Neural cell (in vitro differentiated cells): ENCODE measurements around the gene ATP6V0A4. TPM values are rescaled to one million over a fixed set of nuclear protein-coding genes. Genes with fewer than 3 reads are reported as not detected.
"Not testable (repeated sequence)": the region's sequence is repeated elsewhere in the genome, so short reads cannot be mapped to it uniquely, and the experiment has no call there.

ENCODE experiments used
- H2AFZ ChIP-seq: fragments of 200-600, 300-800 bp; sonication (generic), shearing (Covaris generic); 2 replicates; pipeline ENCODE4 v1.6.0; 2014; ENCODE audit warnings: low read depth, mild to moderate bottlenecking, antibody characterized with exemption, low read length, moderate library complexity
- H3F3A ChIP-seq: fragments of 200-600 bp; shearing (Covaris generic); 2 replicates; pipeline ENCODE4 v1.6.1; 2016; ENCODE audit warnings: mild to moderate bottlenecking, moderate library complexity, mixed read lengths, antibody characterized with exemption, low read length; ENCODE audit not compliant: insufficient read depth, poor library complexity, severe bottlenecking
- H3K27ac ChIP-seq: fragments of 200-600, 300-800 bp; sonication (generic), shearing (Covaris generic); 2 replicates; pipeline ENCODE4 v1.5.1; 2014; ENCODE audit warnings: mild to moderate bottlenecking, low read length, moderate library complexity
- H3K27me3 ChIP-seq: fragments of 300-800, 200-600 bp; sonication (generic), shearing (Covaris generic); 2 replicates; pipeline ENCODE4 v1.6.0; 2014; ENCODE audit warnings: mild to moderate bottlenecking, low read depth, low read length, moderate library complexity; ENCODE audit not compliant: insufficient read depth
- H3K36me3 ChIP-seq: fragments of 300-800, 200-600 bp; sonication (generic), shearing (Covaris generic); 2 replicates; pipeline ENCODE4 v1.5.1; 2014; ENCODE audit warnings: mild to moderate bottlenecking, antibody characterized with exemption, low read length, moderate library complexity; ENCODE audit not compliant: insufficient read depth
- H3K4me2 ChIP-seq: fragments of 300-800, 200-600 bp; sonication (generic), shearing (Covaris generic); 2 replicates; pipeline ENCODE4 v1.6.0; 2014; ENCODE audit warnings: mild to moderate bottlenecking, low read length
- H3K4me3 ChIP-seq: fragments of 300-800, 200-600 bp; sonication (generic), shearing (Covaris generic); 2 replicates; pipeline ENCODE4 v1.5.1; 2014; ENCODE audit warnings: mild to moderate bottlenecking, low read length, moderate library complexity
- H3K79me2 ChIP-seq: fragments of 200-600 bp; shearing (Covaris generic); replicated peaks from 2 replicates; pipeline ENCODE4 v1.6.0; 2014; ENCODE audit warnings: mild to moderate bottlenecking, low read length, moderate library complexity; ENCODE audit not compliant: insufficient read depth
- H3K9ac ChIP-seq: fragments of 300-800, 200-600 bp; sonication (generic), shearing (Covaris generic); 2 replicates; pipeline ENCODE4 v1.6.1; 2016; ENCODE audit warnings: mild to moderate bottlenecking, low read length, mixed read lengths
- H3K9me2 ChIP-seq: fragments of 200-600 bp; shearing (Covaris generic); 2 replicates; pipeline ENCODE4 v1.6.1; 2016; ENCODE audit warnings: mild to moderate bottlenecking, low read length, mixed read lengths; ENCODE audit not compliant: insufficient read depth
- H3K9me3 ChIP-seq: fragments of 200-600, 300-800 bp; sonication (generic), shearing (Covaris generic); 2 replicates; pipeline ENCODE4 v1.6.1; 2016; ENCODE audit warnings: mild to moderate bottlenecking, mixed run types, low read length, moderate library complexity, mixed read lengths
- H4K20me1 ChIP-seq: fragments of 200-600 bp; shearing (Covaris generic); 2 replicates; pipeline ENCODE4 v1.6.1; 2016; ENCODE audit warnings: mild to moderate bottlenecking, mixed run types; ENCODE audit not compliant: insufficient read depth
- CTCF ChIP-seq: fragments of 450-650 bp; IDR thresholded peaks from 2 replicates; pipeline ENCODE4 v1.5.1; 2014; ENCODE audit warnings: antibody characterized with exemption, mild to moderate bottlenecking, moderate library complexity; ENCODE audit not compliant: poor library complexity, severe bottlenecking
- EP300 ChIP-seq: fragments of 450-650 bp; conservative IDR thresholded peaks from 2 replicates; pipeline ENCODE4 v1.6.1; 2014; ENCODE audit warnings: antibody characterized with exemption, mild to moderate bottlenecking, moderate library complexity; ENCODE audit not compliant: poor library complexity, severe bottlenecking
- EZH2 ChIP-seq: fragments of 200-600, 300-800 bp; shearing (Covaris generic), sonication (generic); IDR thresholded peaks from 2 replicates; pipeline ENCODE4 v1.6.1; 2014; ENCODE audit warnings: antibody characterized with exemption, low read length, borderline replicate concordance, mild to moderate bottlenecking; ENCODE audit not compliant: insufficient read depth, poor library complexity, severe bottlenecking
- MXI1 ChIP-seq: fragments of 450-650 bp; conservative IDR thresholded peaks from 2 replicates; pipeline ENCODE4 v1.6.1; 2014; ENCODE audit warnings: antibody characterized with exemption, mild to moderate bottlenecking; ENCODE audit not compliant: poor library complexity, severe bottlenecking
- POLR2AphosphoS5 ChIP-seq: IDR thresholded peaks from 2 replicates; pipeline ENCODE4 v1.6.1; 2012
- REST ChIP-seq: IDR thresholded peaks from 2 replicates; pipeline ENCODE4 v1.6.1; 2012; ENCODE audit warnings: borderline replicate concordance
- TAF1 ChIP-seq: IDR thresholded peaks from 2 replicates; pipeline ENCODE4 v1.6.1; 2012; ENCODE audit warnings: low read depth
- polyA plus RNA-seq: library from polyadenylated mRNA; depleted of rRNA; stranded (reverse); fragments of >200 nt; gene quantifications from 2 replicates; pipeline ENCODE4 v1.2.3, GENCODE V29; 2014

The ATP6V0A4 gene
- polyA plus RNA-seq, 1 donor from 2014 or later, result 0.81 TPM

GRCh38 chr7:138813945-138814344 is 15.9 kb upstream of the ATP6V0A4 start:
- Histone ChIP-seq H2AFZ (no peak overlapping the region), H3K9ac (no peak overlapping the region), H3K27me3 (no peaks in the 10 kb centered on the region), H3K4me3 (no peak overlapping the region), H3K36me3 (no peaks in the 10 kb centered on the region), H3F3A (no peaks in the 10 kb centered on the region), H3K79me2 (no peaks in the 10 kb centered on the region), H3K4me2 (no peak overlapping the region), H3K9me3 (no peaks in the 10 kb centered on the region), H3K27ac (no peak overlapping the region), H3K9me2 (no peaks in the 10 kb centered on the region), H4K20me1 (no peaks in the 10 kb centered on the region)
- TF ChIP-seq POLR2AphosphoS5, result no peak

- H3K79me2 ChIP-seq, H3K36me3 ChIP-seq, H3K4me3 ChIP-seq, H3F3A ChIP-seq, H3K4me2 ChIP-seq, H3K27me3 ChIP-seq, H2AFZ ChIP-seq, H4K20me1 ChIP-seq, H3K9me2 ChIP-seq, H3K9ac ChIP-seq, H3K9me3 ChIP-seq, H3K27ac ChIP-seq: not testable (repeated sequence)
Measured at GRCh38 chr7:138811327-138811726, 13.3 kb upstream of the ATP6V0A4 start.

- no peak overlapping the region for H3K4me2 ChIP-seq
- H3K9me3 ChIP-seq, result no peaks in the 10 kb centered on the region
- no peak overlapping the region for H3K9ac ChIP-seq
- no peaks in the 10 kb centered on the region for H3K27me3 ChIP-seq
- no peaks in the 10 kb centered on the region for H3K79me2 ChIP-seq
- H4K20me1 ChIP-seq, result no peaks in the 10 kb centered on the region
- no peak overlapping the region for H2AFZ ChIP-seq
- TF ChIP-seq TAF1 (no peak), REST (no peak), EP300 (no peak), MXI1 (no peak), EZH2 (no peak), CTCF (no peak), POLR2AphosphoS5 (no peak)
- no peaks in the 10 kb centered on the region for H3K9me2 ChIP-seq
- no peak overlapping the region for H3K4me3 ChIP-seq
- H3K27ac ChIP-seq, result no peak overlapping the region
- H3F3A ChIP-seq, result no peaks in the 10 kb centered on the region
- H3K36me3 ChIP-seq, result no peaks in the 10 kb centered on the region
Measured at GRCh38 chr7:138809346-138809745, 11.3 kb upstream of the ATP6V0A4 start.
